A549 (cell line): ENCODE measurements around the gene ATXN2. TPM values are rescaled to one million over a fixed set of nuclear protein-coding genes. Genes with fewer than 3 reads are reported as not detected.

Source experiments
- ATAC-seq, 2 experiments: fragments of 200-7000 bp in 1 of 2; fragments of >200 bp in 1 of 2; cut with Nextera tagmentation in 1 of 2; cut with Tn5 transposase in 1 of 2; 3 replicates each; pipeline versions ENCODE4 v1.8.0 to v1.9.1; 2018 to 2020; ENCODE audit warnings: mild to moderate bottlenecking in 1 of 2, moderate library complexity in 1 of 2
- CTCF ChIA-PET: fragments of 300-600 bp; sonication (Branson Sonifier 250); formaldehyde crosslinking; extraction: SDS; loops from one replicate; lab custom pipeline; 2021; ENCODE audit warnings: antibody characterized with exemption, inconsistent platforms; lab: Yijun Ruan, JAX
- POLR2A ChIA-PET: fragments of 350-600 bp; formaldehyde crosslinking; extraction: SDS; loops from one replicate; lab custom pipeline; 2021; ENCODE audit warnings: antibody characterized with exemption, inconsistent platforms; lab: Yijun Ruan, JAX
- DNase-seq, 2 experiments: peaks; one replicate each; pipeline versions ENCODE4 v3.0.0 to v3.0.0-alpha.2; 2011 to 2016; ENCODE audit warnings: low read depth in 1 of 2, low spot score in 1 of 2
- FAIRE-seq: peaks from 2 replicates; lab custom pipeline; 2011; peaks lifted over from hg19 to GRCh38; lab: Jason Lieb, UNC
- H3K27ac ChIP-seq, 2 experiments: fragments of >200 bp; sonication (Bioruptor Twin); formaldehyde crosslinking; 3 replicates each; pipeline ENCODE4 v1.5.1; 2016 to 2017
- H3K4me1 ChIP-seq: fragments of >200 bp; sonication (Bioruptor Twin); formaldehyde crosslinking; 3 replicates; pipeline ENCODE4 v1.6.1; 2016
- H3K4me2 ChIP-seq: fragments of >200 bp; sonication (Bioruptor Twin); formaldehyde crosslinking; 3 replicates; pipeline ENCODE4 v1.6.1; 2016
- H3K4me3 ChIP-seq: fragments of >200 bp; sonication (Bioruptor Twin); formaldehyde crosslinking; 3 replicates; pipeline ENCODE4 v1.5.1; 2016
- H3K9me3 ChIP-seq: fragments of >200 bp; sonication (Bioruptor Twin); formaldehyde crosslinking; 3 replicates; pipeline ENCODE4 v1.6.1; 2016
- CBX2 ChIP-seq: fragments of 200-600 bp; sonication (generic); IDR thresholded peaks from 2 replicates; pipeline ENCODE4 v1.6.1; 2016; ENCODE audit warnings: low read depth, mild to moderate bottlenecking, borderline replicate concordance
- CBX8 ChIP-seq: fragments of 200-600 bp; sonication (generic); IDR thresholded peaks from 2 replicates; pipeline ENCODE4 v1.6.1; 2016
- CHD2 ChIP-seq: fragments of 150-350 bp; IDR thresholded peaks from 2 replicates; pipeline ENCODE4 v1.6.1; 2014; ENCODE audit warnings: low read length; ENCODE audit not compliant: partially characterized antibody
- ESRRA ChIP-seq: fragments of 150-350 bp; IDR thresholded peaks from 2 replicates; pipeline ENCODE4 v1.6.1; 2014; ENCODE audit warnings: mild to moderate bottlenecking, low read length, borderline replicate concordance
- GATA3 ChIP-seq: IDR thresholded peaks from 2 replicates; pipeline ENCODE4 v1.6.1; 2012; ENCODE audit warnings: borderline replicate concordance
- HOXB13 ChIP-seq: fragments of 250-450 bp; sonication (Bioruptor Pico); IDR thresholded peaks from 2 replicates; pipeline ENCODE4 v1.5.0; 2020; ENCODE audit warnings: low read depth, mild to moderate bottlenecking, moderate library complexity
- KDM5A ChIP-seq: fragments of 200-600 bp; sonication (generic); IDR thresholded peaks from 2 replicates; pipeline ENCODE4 v1.6.1; 2016; ENCODE audit warnings: antibody characterized with exemption, mild to moderate bottlenecking
- MYC ChIP-seq: IDR thresholded peaks from 2 replicates; pipeline ENCODE4 v1.6.1; 2012; ENCODE audit warnings: mild to moderate bottlenecking, inconsistent platforms, low read length, improper control_type of control experiment, borderline replicate concordance
- PHF8 ChIP-seq: fragments of 200-600 bp; sonication (generic); IDR thresholded peaks from 2 replicates; pipeline ENCODE4 v1.6.1; 2016; ENCODE audit warnings: low read depth, mild to moderate bottlenecking, antibody characterized with exemption, moderate library complexity, borderline replicate concordance
- RARB ChIP-seq: fragments of 250-450 bp; sonication (Bioruptor Pico); IDR thresholded peaks from 2 replicates; pipeline ENCODE4 v1.8.0; 2021; ENCODE audit warnings: mild to moderate bottlenecking, moderate library complexity
- RFX5 ChIP-seq: fragments of 450-650 bp; IDR thresholded peaks from 2 replicates; pipeline ENCODE4 v1.7.1; 2014; ENCODE audit warnings: antibody characterized with exemption, mild to moderate bottlenecking, moderate library complexity
- TFCP2L1 ChIP-seq: fragments of 250-450 bp; sonication (Bioruptor Pico); IDR thresholded peaks from 2 replicates; pipeline ENCODE4 v1.5.0; 2021; ENCODE audit warnings: mild to moderate bottlenecking
- WGBS: methylation state at CpG from one replicate; pipeline ENCODE4 v1.1.6; 2017; ENCODE audit errors: missing lambda C conversion rate; 5-methylcytosine and 5-hydroxymethylcytosine counted together
- polyA plus RNA-seq, 4 experiments: library from polyadenylated mRNA; depleted of rRNA in 3 of 4; stranded (reverse); fragments of >200 nt; fragmentation: RNase III in 1 of 4; extraction: RNeasy Plus Mini Kit Qiagen cat#74134 plus additional on column Dnase treatment in 1 of 4; gene quantifications; 2 replicates in 3 of 4; 3 replicates in 1 of 4; pipeline ENCODE4 v1.2.3, GENCODE V29; 2011 to 2017
- TF ChIP-seq, protein P1 (sequence below): fragments of 200-600 bp; sonication (generic); IDR thresholded peaks from 2 replicates; pipeline ENCODE4 v1.6.1; 2016; ENCODE audit warnings: antibody characterized with exemption, mild to moderate bottlenecking, moderate library complexity
- TF ChIP-seq, protein P2 (sequence below): fragments of 150-350 bp; IDR thresholded peaks from 2 replicates; pipeline ENCODE4 v1.6.1; 2014; ENCODE audit warnings: low read depth, mild to moderate bottlenecking, low read length
- TF ChIP-seq, protein P3 (sequence below): fragments of >200 bp; sonication (Bioruptor Twin); formaldehyde crosslinking; IDR thresholded peaks from 3 replicates; pipeline ENCODE4 v1.5.1; 2016
- TF ChIP-seq, protein P4 (sequence below): IDR thresholded peaks from 2 replicates; pipeline ENCODE4 v1.6.1; 2012
- TF ChIP-seq, protein P5 (sequence below): fragments of >200 bp; sonication (Bioruptor Twin); formaldehyde crosslinking; IDR thresholded peaks from 2 replicates; pipeline ENCODE4 v1.6.1; 2016

Gene ATXN2
- polyA plus RNA-seq, 2 of the 4 experiments (the other 2 are of a cell fraction) = 24.8 to 30.6 TPM

DNA sequence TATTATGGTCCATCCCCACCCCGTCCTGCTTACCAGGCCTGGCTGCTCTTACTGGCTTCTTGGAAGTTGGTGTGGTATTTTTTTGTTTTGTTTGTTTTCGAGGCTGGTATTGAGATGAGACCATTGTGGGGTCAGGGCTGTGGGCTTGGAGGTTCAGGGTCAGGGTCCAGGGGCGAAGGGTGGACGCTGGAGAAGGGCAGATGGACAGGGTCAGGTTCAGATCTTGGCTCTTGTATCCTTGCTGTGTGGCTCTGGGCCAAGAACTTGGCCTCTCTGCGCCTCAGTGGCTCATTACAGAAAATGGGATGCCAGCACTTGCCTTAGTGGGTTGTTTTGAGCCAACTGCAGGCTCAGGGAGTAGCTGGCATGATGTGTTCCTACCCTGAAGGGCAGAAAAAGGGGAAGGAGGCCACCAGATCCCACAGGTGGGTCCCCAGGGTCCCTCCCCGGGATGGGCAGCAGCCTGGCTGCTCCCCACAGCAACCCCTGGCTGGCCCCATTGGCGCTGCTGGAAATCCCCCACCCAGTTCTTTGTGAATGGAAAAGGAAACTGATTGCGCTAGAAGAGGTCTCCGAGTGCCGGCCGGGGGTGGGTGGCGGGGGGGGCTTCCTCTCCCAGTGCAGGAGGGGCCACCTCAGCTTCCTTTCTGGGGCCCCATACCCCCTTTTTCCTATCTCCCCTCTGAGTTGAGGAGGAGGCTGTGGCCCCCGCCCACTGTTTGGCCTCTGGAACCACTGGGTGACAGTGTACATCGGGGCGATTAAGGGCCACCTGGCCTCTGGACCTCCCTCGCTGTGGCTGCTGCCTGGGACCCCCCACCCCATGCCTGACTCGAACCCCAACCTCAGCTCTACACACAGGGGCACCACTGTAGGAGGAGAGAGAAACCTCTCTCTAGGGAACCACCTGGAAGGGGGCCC, 168.4 kb downstream of the ATXN2 start:
- POLR2A ChIA-PET = no interaction called here
- H3K4me2 ChIP-seq = no peak overlapping the region
- 60% methylated on average over 8 of the region's 17 CpGs for WGBS
- H3K27ac ChIP-seq = no peak overlapping the region
- H3K4me1 ChIP-seq = peaks cover 28% of the 10 kb centered on the region
- TF ChIP-seq CBX8 = no peak
- TF ChIP-seq PHF8 = no peak
- TF ChIP-seq HOXB13 (CRISPR knock-in tag) = no peak
- no peak for TF ChIP-seq GATA3
- TF ChIP-seq RFX5 = no peak
- TF ChIP-seq TFCP2L1 (CRISPR knock-in tag) = no peak
- no peak for TF ChIP-seq CHD2
- TF ChIP-seq, protein P1, sequence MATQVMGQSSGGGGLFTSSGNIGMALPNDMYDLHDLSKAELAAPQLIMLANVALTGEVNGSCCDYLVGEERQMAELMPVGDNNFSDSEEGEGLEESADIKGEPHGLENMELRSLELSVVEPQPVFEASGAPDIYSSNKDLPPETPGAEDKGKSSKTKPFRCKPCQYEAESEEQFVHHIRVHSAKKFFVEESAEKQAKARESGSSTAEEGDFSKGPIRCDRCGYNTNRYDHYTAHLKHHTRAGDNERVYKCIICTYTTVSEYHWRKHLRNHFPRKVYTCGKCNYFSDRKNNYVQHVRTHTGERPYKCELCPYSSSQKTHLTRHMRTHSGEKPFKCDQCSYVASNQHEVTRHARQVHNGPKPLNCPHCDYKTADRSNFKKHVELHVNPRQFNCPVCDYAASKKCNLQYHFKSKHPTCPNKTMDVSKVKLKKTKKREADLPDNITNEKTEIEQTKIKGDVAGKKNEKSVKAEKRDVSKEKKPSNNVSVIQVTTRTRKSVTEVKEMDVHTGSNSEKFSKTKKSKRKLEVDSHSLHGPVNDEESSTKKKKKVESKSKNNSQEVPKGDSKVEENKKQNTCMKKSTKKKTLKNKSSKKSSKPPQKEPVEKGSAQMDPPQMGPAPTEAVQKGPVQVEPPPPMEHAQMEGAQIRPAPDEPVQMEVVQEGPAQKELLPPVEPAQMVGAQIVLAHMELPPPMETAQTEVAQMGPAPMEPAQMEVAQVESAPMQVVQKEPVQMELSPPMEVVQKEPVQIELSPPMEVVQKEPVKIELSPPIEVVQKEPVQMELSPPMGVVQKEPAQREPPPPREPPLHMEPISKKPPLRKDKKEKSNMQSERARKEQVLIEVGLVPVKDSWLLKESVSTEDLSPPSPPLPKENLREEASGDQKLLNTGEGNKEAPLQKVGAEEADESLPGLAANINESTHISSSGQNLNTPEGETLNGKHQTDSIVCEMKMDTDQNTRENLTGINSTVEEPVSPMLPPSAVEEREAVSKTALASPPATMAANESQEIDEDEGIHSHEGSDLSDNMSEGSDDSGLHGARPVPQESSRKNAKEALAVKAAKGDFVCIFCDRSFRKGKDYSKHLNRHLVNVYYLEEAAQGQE = no peak
- no peak for TF ChIP-seq CBX2
- no peak for TF ChIP-seq KDM5A
- TF ChIP-seq, protein P2, sequence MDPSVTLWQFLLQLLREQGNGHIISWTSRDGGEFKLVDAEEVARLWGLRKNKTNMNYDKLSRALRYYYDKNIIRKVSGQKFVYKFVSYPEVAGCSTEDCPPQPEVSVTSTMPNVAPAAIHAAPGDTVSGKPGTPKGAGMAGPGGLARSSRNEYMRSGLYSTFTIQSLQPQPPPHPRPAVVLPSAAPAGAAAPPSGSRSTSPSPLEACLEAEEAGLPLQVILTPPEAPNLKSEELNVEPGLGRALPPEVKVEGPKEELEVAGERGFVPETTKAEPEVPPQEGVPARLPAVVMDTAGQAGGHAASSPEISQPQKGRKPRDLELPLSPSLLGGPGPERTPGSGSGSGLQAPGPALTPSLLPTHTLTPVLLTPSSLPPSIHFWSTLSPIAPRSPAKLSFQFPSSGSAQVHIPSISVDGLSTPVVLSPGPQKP = no peak
- TF ChIP-seq, protein P3, sequence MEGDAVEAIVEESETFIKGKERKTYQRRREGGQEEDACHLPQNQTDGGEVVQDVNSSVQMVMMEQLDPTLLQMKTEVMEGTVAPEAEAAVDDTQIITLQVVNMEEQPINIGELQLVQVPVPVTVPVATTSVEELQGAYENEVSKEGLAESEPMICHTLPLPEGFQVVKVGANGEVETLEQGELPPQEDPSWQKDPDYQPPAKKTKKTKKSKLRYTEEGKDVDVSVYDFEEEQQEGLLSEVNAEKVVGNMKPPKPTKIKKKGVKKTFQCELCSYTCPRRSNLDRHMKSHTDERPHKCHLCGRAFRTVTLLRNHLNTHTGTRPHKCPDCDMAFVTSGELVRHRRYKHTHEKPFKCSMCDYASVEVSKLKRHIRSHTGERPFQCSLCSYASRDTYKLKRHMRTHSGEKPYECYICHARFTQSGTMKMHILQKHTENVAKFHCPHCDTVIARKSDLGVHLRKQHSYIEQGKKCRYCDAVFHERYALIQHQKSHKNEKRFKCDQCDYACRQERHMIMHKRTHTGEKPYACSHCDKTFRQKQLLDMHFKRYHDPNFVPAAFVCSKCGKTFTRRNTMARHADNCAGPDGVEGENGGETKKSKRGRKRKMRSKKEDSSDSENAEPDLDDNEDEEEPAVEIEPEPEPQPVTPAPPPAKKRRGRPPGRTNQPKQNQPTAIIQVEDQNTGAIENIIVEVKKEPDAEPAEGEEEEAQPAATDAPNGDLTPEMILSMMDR = no peak
- no peak for TF ChIP-seq RARB (CRISPR knock-in tag)
- TF ChIP-seq, protein P4, sequence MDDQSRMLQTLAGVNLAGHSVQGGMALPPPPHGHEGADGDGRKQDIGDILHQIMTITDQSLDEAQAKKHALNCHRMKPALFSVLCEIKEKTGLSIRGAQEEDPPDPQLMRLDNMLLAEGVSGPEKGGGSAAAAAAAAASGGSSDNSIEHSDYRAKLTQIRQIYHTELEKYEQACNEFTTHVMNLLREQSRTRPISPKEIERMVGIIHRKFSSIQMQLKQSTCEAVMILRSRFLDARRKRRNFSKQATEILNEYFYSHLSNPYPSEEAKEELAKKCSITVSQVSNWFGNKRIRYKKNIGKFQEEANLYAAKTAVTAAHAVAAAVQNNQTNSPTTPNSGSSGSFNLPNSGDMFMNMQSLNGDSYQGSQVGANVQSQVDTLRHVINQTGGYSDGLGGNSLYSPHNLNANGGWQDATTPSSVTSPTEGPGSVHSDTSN = no peak
- no peak for TF ChIP-seq ESRRA
- no peak for TF ChIP-seq MYC
- TF ChIP-seq, protein P5, sequence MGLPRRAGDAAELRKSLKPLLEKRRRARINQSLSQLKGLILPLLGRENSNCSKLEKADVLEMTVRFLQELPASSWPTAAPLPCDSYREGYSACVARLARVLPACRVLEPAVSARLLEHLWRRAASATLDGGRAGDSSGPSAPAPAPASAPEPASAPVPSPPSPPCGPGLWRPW = no peak
- H3K9me3 ChIP-seq = no peaks in the 10 kb centered on the region
- DNase-seq (no peak), FAIRE-seq (no peak), ATAC-seq (no peak)
- H3K4me3 ChIP-seq = no peak overlapping the region
- CTCF ChIA-PET = interaction anchor here (1.7 to 17.4 kb wide), 3 partner anchors 15 to 32 kb away, joined by 4 to 154 read pairs (median 8); no protein-coding TSS in a partner anchor
